PC-3 (cell line): ENCODE results near the gene TPRX1.

Experiments used
- CTCF ChIP-seq: fragments of 300-600 bp; sonication (generic); conservative IDR thresholded peaks from 2 replicates; pipeline ENCODE4 v1.5.1; 2017; ENCODE audit warnings: antibody characterized with exemption, low read depth, mild to moderate bottlenecking, low read length
- EZH2 ChIP-seq: fragments of 300-600 bp; sonication (generic); IDR thresholded peaks from one replicate; pipeline ENCODE4 v1.6.1; 2017; ENCODE audit warnings: antibody characterized with exemption, mild to moderate bottlenecking, low read length; ENCODE audit not compliant: unreplicated experiment
- EZH2phosphoT487 ChIP-seq: fragments of 300-600 bp; sonication (generic); IDR thresholded peaks from 2 replicates; pipeline ENCODE4 v1.6.1; 2018; ENCODE audit warnings: mild to moderate bottlenecking, antibody characterized with exemption, low read length, borderline replicate concordance

GRCh38 chr19:47767349-47767748, 37.0 kb downstream of the TPRX1 start:
- no peak for TF ChIP-seq CTCF
- no peak for TF ChIP-seq EZH2phosphoT487
- no peak for TF ChIP-seq EZH2
